ENCODE results near the gene GHDC.

GRCh38 chr17:42193969-42194899, at the start of gene GHDC:
- no peak for TF ChIP-seq CTCF (conservative IDR thresholded peaks at IDR 0.05; ENCODE audit: low read depth, low read length)
- no peak for TF ChIP-seq EZH2 (IDR thresholded peaks at IDR 0.05; ENCODE audit: borderline replicate concordance, low read depth, low read length, poor library complexity, severe bottlenecking)
